SK-N-SH (cell line): ENCODE measurements around the gene ZNF610. TPM values are rescaled to one million over a fixed set of nuclear protein-coding genes. Genes with fewer than 3 reads are reported as not detected.
"Not testable (repeated sequence)": the region's sequence is repeated elsewhere in the genome, so short reads cannot be mapped to it uniquely, and the experiment has no call there.

Source experiments
- CTCF ChIA-PET: fragments of 300-600, 350-600 bp; formaldehyde crosslinking; extraction: SDS; loops from one replicate; lab custom pipeline; 2021; lab: Yijun Ruan, JAX
- POLR2A ChIA-PET: fragments of 350-600 bp; sonication (Branson Sonifier 250); formaldehyde crosslinking; extraction: SDS; loops from one replicate; lab custom pipeline; 2020; ENCODE audit warnings: antibody characterized with exemption, inconsistent platforms; lab: Yijun Ruan, JAX
- DNase-seq: peaks from one replicate; pipeline ENCODE4 v3.0.0; 2012
- H2AFZ ChIP-seq: fragments of 200-600 bp; sonication (generic); 2 replicates; pipeline ENCODE4 v1.8.1; 2016; ENCODE audit warnings: antibody characterized with exemption, mild to moderate bottlenecking, low read depth
- H3F3A ChIP-seq: fragments of 200-600 bp; sonication (generic); replicated peaks from 2 replicates; pipeline ENCODE3; 2016; ENCODE audit warnings: antibody characterized with exemption, mild to moderate bottlenecking; ENCODE audit not compliant: insufficient read depth
- H3K27ac ChIP-seq, 2 experiments: fragments of 200-500 bp in 1 of 2; fragments of 200-600 bp in 1 of 2; sonication (Bioruptor generic) in 1 of 2; sonication (generic), shearing (Covaris generic) in 1 of 2; 2 replicates each; pipeline versions ENCODE4 v1.5.1 to v1.6.1; 2014 to 2016; ENCODE audit warnings: low read depth in 2 of 2, inconsistent platforms in 1 of 2, low read length in 1 of 2, mild to moderate bottlenecking in 1 of 2, mixed read lengths in 1 of 2
- H3K27me3 ChIP-seq: fragments of 200-600 bp; sonication (generic), shearing (Covaris generic); 2 replicates; pipeline ENCODE4 v1.6.1; 2016; ENCODE audit warnings: mixed run types; ENCODE audit not compliant: insufficient read depth
- H3K36me3 ChIP-seq, 2 experiments: fragments of 200-500 bp in 1 of 2; fragments of 200-600 bp in 1 of 2; sonication (Bioruptor generic) in 1 of 2; sonication (generic) in 1 of 2; replicated peaks in 1 of 2; 2 replicates each; pipeline versions ENCODE3 to v1.5.1; 2014 to 2016; ENCODE audit warnings: low read length in 1 of 2, mild to moderate bottlenecking in 1 of 2; ENCODE audit not compliant: insufficient read depth in 2 of 2, control insufficient read depth in 1 of 2
- H3K4me1 ChIP-seq, 2 experiments: fragments of 200-500 bp in 1 of 2; fragments of 200-600 bp in 1 of 2; sonication (Bioruptor generic) in 1 of 2; sonication (generic), shearing (Covaris generic) in 1 of 2; 2 replicates each; pipeline versions ENCODE4 v1.5.1 to v1.6.1; 2014 to 2016; ENCODE audit warnings: low read depth in 1 of 2, low read length in 1 of 2, mixed run types in 1 of 2; ENCODE audit not compliant: insufficient read depth in 2 of 2, control insufficient read depth in 1 of 2
- H3K4me2 ChIP-seq: fragments of 200-600 bp; sonication (generic), shearing (Covaris generic); 2 replicates; pipeline ENCODE4 v1.6.1; 2017; ENCODE audit warnings: mixed run types
- H3K4me3 ChIP-seq, 2 experiments: fragments of 200-500 bp in 1 of 2; fragments of 200-600 bp in 1 of 2; sonication (Bioruptor generic) in 1 of 2; sonication (generic), shearing (Covaris generic) in 1 of 2; 2 replicates each; pipeline versions ENCODE4 v1.5.1 to v1.8.1; 2014 to 2016; ENCODE audit warnings: low read depth in 2 of 2, inconsistent platforms in 1 of 2, low read length in 1 of 2, mild to moderate bottlenecking in 1 of 2, mixed read lengths in 1 of 2, moderate library complexity in 1 of 2
- H3K79me2 ChIP-seq: fragments of 200-600 bp; sonication (generic); 2 replicates; pipeline ENCODE4 v1.8.1; 2017; ENCODE audit warnings: mild to moderate bottlenecking; ENCODE audit not compliant: insufficient read depth
- H3K9ac ChIP-seq: fragments of 200-600 bp; sonication (generic); 2 replicates; pipeline ENCODE4 v1.6.1; 2017; ENCODE audit warnings: mixed run types
- H3K9me2 ChIP-seq: fragments of 200-600 bp; sonication (generic); 2 replicates; pipeline ENCODE4 v1.6.1; 2017; ENCODE audit warnings: mixed run types
- H3K9me3 ChIP-seq: fragments of 200-600 bp; sonication (generic); 2 replicates; pipeline ENCODE4 v1.6.1; 2017; ENCODE audit warnings: mixed run types, mild to moderate bottlenecking, moderate library complexity
- H4K20me1 ChIP-seq: fragments of 200-600 bp; sonication (generic); 2 replicates; pipeline ENCODE4 v1.6.1; 2017; ENCODE audit warnings: mild to moderate bottlenecking, mixed run types; ENCODE audit not compliant: insufficient read depth
- FOSL2 ChIP-seq: IDR thresholded peaks from 2 replicates; pipeline ENCODE4 v1.4.0; 2012; ENCODE audit warnings: low read depth, mild to moderate bottlenecking, moderate library complexity, borderline replicate concordance
- MXI1 ChIP-seq: IDR thresholded peaks from 2 replicates; pipeline ENCODE4 v1.6.1; 2012; ENCODE audit warnings: mild to moderate bottlenecking, low read depth, low read length, improper control_type of control experiment
- NFIC ChIP-seq: IDR thresholded peaks from 2 replicates; pipeline ENCODE4 v1.4.0; 2012; ENCODE audit warnings: borderline replicate concordance
- RAD21 ChIP-seq: IDR thresholded peaks from 2 replicates; pipeline ENCODE4 v1.6.1; 2012; ENCODE audit warnings: mild to moderate bottlenecking, low read length
- SMC3 ChIP-seq: IDR thresholded peaks from 2 replicates; pipeline ENCODE4 v1.6.1; 2012; ENCODE audit warnings: low read depth, low read length, improper control_type of control experiment
- TAF1 ChIP-seq: IDR thresholded peaks from 2 replicates; pipeline ENCODE4 v1.6.1; 2012; ENCODE audit warnings: low read depth, mild to moderate bottlenecking, low read length, moderate library complexity, borderline replicate concordance
- WGBS: methylation state at CpG from one replicate; pipeline ENCODE4 v1.1.6; 2017; ENCODE audit warnings: low lambda C conversion rate; 5-methylcytosine and 5-hydroxymethylcytosine counted together
- polyA plus RNA-seq, 3 experiments: library from polyadenylated mRNA; depleted of rRNA; stranded (reverse); fragments of >200 nt; gene quantifications; 2 replicates each; pipeline ENCODE4 v1.2.3, GENCODE V29; 2012
- TF ChIP-seq, protein P1 (sequence below): fragments of 200-600 bp; sonication (generic); IDR thresholded peaks from 2 replicates; pipeline ENCODE4 v1.6.1; 2017; ENCODE audit warnings: antibody characterized with exemption, mild to moderate bottlenecking, moderate library complexity

ZNF610 gene
- polyA plus RNA-seq, 1 of the 3 experiments (the other 2 are of a cell fraction) = 1.9 TPM

DNA sequence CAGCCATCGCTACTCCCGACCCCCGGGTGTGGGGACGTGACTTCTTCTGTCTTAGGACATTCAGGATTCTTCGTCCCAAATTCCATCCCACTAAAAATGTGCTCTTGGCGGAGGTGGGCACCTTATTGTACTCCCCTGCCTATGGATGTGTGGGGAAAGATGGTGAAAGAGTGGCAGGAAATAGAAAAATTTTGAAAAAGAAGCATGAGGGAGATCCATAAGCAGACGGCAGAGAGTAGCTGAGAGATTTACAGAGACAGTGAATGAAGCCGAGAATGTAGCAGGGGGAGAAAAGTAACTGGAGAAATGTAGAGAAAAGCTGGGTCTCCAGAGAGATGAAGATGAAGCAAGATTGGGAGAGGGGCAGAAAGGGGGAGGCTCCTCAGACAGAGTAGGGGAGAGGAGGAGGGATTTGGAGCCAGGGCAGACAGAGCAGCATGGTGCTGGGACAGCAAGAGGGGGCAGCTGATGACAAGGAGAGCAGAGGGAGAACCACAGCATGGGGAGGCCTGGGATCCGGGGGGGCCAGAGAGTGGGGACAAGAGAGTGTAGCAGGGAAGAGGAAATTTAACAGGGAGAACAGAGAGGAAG, 843 bp downstream of the ZNF610 start:
- H4K20me1 ChIP-seq = no peaks in the 10 kb centered on the region
- H3K27me3 ChIP-seq = no peaks in the 10 kb centered on the region
- H3K27ac ChIP-seq = peak overlapping the region; percentile 61 to 72
- CTCF ChIA-PET = no interaction called here
- POLR2A ChIA-PET = interaction anchor here (1.2 to 1.4 kb wide), 2 partner anchors 8 to 33 kb away, joined by 3 to 8 read pairs; partner anchors contain the start of gene ZNF880
- no peak for TF ChIP-seq FOSL2
- peak; percentile 44; the same call in 1 of the 2 replicates for TF ChIP-seq MXI1
- H3K9me3 ChIP-seq = peaks cover 6% of the 10 kb centered on the region; the same call in 1 of the 2 replicates
- 8% methylated on average over 9 of the region's 9 CpGs for WGBS
- H3K4me1 ChIP-seq = no peaks in the 10 kb centered on the region; a peak in 1 of 4 replicates
- H3K36me3 ChIP-seq = peaks cover 3 to 4% of the 10 kb centered on the region in 2 experiments
- H2AFZ ChIP-seq = peak overlapping the region; percentile 99
- DNase-seq = peak; percentile 45
- H3K4me2 ChIP-seq = peak overlapping the region; percentile 88
- peaks cover 6% of the 10 kb centered on the region; the same call in 1 of the 2 replicates for H3K79me2 ChIP-seq
- peak overlapping the region; percentile 92 to 98 for H3K4me3 ChIP-seq
- H3K9me2 ChIP-seq = no peaks in the 10 kb centered on the region
- peak overlapping the region; percentile 93 for H3K9ac ChIP-seq
- no peaks in the 10 kb centered on the region for H3F3A ChIP-seq

DNA sequence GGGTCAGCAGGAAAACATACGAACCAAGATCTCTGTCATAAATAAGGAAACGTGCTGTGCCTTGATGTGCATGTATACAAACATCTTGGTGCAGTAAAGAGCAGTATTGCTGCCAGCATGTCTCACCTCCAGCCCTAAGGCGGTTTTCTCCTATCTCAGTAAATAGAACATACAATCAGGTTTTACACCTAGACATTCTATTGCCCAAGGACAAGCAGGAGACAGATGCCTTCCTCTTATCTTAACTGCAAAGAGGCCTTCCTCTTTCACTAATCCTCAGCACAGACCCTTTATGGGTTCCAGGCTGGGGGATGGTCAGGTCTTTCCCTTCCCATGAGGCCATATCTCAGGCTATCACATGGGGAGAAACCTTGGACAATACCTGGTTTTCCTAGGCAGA, 3.0 kb downstream of the ZNF610 start:
- H3K9me2 ChIP-seq, H3K9me3 ChIP-seq, H3K79me2 ChIP-seq, CTCF ChIA-PET, H3K27ac ChIP-seq, H3K4me1 ChIP-seq, H3K4me3 ChIP-seq, H3K9ac ChIP-seq, H3K4me2 ChIP-seq, H3K36me3 ChIP-seq, H3F3A ChIP-seq, H2AFZ ChIP-seq, DNase-seq, H3K27me3 ChIP-seq, H4K20me1 ChIP-seq, POLR2A ChIA-PET: not testable (repeated sequence)
- 87% methylated on average over 3 of the region's 3 CpGs for WGBS

DNA sequence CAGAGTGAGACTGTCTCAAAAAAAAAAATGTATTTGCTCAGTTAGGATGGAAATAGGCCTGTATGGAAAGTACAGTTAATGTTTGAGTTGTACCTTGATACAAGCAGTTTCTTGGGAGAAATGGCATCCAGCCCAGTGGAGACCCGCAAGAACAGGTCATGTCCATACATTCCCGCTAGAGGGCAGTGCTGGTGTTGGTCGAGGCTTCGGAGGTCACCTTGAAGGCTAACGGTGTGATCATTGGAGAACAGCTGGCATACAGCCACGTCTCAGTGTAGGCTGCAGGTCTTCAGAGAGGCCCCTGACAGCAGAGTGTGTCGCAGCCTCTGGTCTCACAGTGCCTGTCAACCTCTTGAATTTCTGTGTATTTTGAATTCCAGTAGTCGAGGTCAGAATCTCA, 7.5 kb downstream of the ZNF610 start:
- 14% methylated on average over 8 of the region's 8 CpGs for WGBS
- H3K27ac ChIP-seq = no peak overlapping the region
- no peaks in the 10 kb centered on the region for H3K27me3 ChIP-seq
- ChIA-PET CTCF (interaction anchor here (0.6 to 1.5 kb wide), 9 partner anchors 16 to 270 kb away, joined by 3 to 4 read pairs (median 3); partner anchors contain the start of gene ZNF880), POLR2A (no interaction called here)
- no peaks in the 10 kb centered on the region for H3K9me2 ChIP-seq
- H3K9ac ChIP-seq = no peak overlapping the region
- peaks cover 0 to 9% of the 10 kb centered on the region in 2 experiments for H3K36me3 ChIP-seq
- H3K9me3 ChIP-seq = no peaks in the 10 kb centered on the region
- no peak for TF ChIP-seq NFIC
- TF ChIP-seq, protein P1, sequence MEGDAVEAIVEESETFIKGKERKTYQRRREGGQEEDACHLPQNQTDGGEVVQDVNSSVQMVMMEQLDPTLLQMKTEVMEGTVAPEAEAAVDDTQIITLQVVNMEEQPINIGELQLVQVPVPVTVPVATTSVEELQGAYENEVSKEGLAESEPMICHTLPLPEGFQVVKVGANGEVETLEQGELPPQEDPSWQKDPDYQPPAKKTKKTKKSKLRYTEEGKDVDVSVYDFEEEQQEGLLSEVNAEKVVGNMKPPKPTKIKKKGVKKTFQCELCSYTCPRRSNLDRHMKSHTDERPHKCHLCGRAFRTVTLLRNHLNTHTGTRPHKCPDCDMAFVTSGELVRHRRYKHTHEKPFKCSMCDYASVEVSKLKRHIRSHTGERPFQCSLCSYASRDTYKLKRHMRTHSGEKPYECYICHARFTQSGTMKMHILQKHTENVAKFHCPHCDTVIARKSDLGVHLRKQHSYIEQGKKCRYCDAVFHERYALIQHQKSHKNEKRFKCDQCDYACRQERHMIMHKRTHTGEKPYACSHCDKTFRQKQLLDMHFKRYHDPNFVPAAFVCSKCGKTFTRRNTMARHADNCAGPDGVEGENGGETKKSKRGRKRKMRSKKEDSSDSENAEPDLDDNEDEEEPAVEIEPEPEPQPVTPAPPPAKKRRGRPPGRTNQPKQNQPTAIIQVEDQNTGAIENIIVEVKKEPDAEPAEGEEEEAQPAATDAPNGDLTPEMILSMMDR = peak; percentile 50
- peak; percentile 22; the same call in 1 of the 2 replicates for TF ChIP-seq SMC3
- TF ChIP-seq TAF1 = no peak
- TF ChIP-seq RAD21 = peak; percentile 59
- no peak overlapping the region for H3K4me3 ChIP-seq
- no peaks in the 10 kb centered on the region for H3K79me2 ChIP-seq
- no peaks in the 10 kb centered on the region for H3K4me1 ChIP-seq
- no peak overlapping the region for H2AFZ ChIP-seq
- no peak overlapping the region for H3K4me2 ChIP-seq
- no peaks in the 10 kb centered on the region for H4K20me1 ChIP-seq
- H3F3A ChIP-seq = no peaks in the 10 kb centered on the region
- DNase-seq = peak; percentile 74
